ENCODE data around the gene TEDC2.

The TEDC2 gene

GRCh38 chr16:2494616-2495015 lies 34.7 kb downstream of the TEDC2 start:
- in situ Hi-C loops (cut with HindIII; ENCODE audit: low sequenced_read_pairs): no loop called here
- no peak overlapping the region for H3K4me3 ChIP-seq (ENCODE audit: low read depth, low read length)
- no peak for DNase-seq (ENCODE audit: low read depth, low spot score)
- TF ChIP-seq, protein P1, sequence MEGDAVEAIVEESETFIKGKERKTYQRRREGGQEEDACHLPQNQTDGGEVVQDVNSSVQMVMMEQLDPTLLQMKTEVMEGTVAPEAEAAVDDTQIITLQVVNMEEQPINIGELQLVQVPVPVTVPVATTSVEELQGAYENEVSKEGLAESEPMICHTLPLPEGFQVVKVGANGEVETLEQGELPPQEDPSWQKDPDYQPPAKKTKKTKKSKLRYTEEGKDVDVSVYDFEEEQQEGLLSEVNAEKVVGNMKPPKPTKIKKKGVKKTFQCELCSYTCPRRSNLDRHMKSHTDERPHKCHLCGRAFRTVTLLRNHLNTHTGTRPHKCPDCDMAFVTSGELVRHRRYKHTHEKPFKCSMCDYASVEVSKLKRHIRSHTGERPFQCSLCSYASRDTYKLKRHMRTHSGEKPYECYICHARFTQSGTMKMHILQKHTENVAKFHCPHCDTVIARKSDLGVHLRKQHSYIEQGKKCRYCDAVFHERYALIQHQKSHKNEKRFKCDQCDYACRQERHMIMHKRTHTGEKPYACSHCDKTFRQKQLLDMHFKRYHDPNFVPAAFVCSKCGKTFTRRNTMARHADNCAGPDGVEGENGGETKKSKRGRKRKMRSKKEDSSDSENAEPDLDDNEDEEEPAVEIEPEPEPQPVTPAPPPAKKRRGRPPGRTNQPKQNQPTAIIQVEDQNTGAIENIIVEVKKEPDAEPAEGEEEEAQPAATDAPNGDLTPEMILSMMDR (IDR thresholded peaks at IDR 0.05; ENCODE audit: low read depth, low read length): no peak

GRCh38 chr16:2495041-2495440 lies 35.1 kb downstream of the TEDC2 start:
- TF ChIP-seq, protein P1 (IDR thresholded peaks at IDR 0.05; ENCODE audit: low read depth, low read length): no peak
- in situ Hi-C loops (cut with HindIII; ENCODE audit: low sequenced_read_pairs): no loop called here
- no peak overlapping the region for H3K4me3 ChIP-seq (ENCODE audit: low read depth, low read length)
- no peak for DNase-seq (ENCODE audit: low read depth, low spot score)

DNA sequence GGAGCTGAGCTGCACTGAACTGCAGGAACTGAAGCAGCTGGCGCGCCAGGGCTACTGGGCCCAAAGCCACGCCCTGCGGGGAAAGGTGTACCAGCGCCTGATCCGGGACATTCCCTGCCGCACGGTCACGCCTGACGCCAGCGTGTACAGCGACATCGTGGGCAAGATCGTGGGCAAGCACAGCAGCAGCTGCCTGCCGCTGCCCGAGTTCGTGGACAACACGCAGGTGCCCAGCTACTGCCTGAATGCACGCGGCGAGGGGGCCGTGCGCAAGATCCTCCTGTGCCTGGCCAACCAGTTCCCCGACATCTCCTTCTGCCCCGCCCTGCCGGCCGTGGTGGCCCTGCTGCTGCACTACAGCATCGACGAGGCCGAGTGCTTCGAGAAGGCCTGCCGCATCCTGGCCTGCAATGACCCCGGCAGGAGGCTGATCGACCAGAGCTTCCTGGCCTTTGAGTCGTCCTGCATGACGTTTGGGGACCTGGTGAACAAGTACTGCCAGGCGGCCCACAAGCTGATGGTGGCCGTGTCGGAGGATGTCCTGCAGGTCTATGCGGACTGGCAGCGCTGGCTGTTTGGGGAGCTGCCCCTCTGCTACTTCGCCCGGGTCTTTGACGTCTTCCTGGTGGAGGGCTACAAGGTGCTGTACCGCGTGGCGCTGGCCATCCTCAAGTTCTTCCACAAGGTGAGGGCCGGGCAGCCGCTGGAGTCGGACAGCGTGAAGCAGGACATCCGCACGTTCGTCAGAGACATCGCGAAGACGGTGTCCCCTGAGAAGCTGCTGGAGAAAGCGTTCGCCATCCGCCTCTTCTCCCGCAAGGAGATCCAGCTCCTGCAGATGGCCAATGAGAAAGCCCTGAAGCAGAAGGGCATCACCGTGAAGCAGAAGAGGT lies 36.6 kb downstream of the TEDC2 start:
- in situ Hi-C loops (cut with HindIII; ENCODE audit: low sequenced_read_pairs): no loop called here
- no peak overlapping the region for H3K4me3 ChIP-seq (ENCODE audit: low read depth, low read length)
- TF ChIP-seq, protein P1 (IDR thresholded peaks at IDR 0.05; ENCODE audit: low read depth, low read length): no peak
- DNase-seq (ENCODE audit: low read depth, low spot score): no peak

DNA sequence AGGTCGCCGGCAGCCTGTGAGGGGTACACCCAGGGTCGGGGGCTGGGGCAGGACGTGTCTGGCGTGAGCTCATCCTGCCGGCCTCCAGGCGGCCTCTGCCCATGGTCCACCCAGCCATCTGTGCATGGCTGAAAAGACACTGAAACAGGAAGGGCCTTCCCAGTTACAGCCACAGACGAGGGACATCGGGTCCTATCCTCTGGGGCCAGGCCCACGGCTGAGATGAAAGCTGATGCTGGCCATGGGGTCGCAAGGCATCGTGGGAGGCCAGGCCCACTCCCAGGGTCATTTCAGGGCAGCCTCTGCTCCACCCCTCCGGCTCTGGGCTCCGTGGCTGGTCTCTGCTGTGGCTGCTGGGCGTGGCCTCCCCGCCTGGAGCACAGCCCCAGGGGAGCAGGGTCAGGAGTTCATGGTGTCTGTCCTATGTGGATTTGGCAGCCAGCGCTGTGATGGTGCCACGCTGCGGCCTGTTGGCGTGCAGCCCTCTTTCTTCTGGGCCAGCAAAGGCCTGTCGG lies 37.3 kb downstream of the TEDC2 start:
- in situ Hi-C loops (cut with HindIII; ENCODE audit: low sequenced_read_pairs): no loop called here
- DNase-seq (ENCODE audit: low read depth, low spot score): no peak
- no peak overlapping the region for H3K4me3 ChIP-seq (ENCODE audit: low read depth, low read length)
- TF ChIP-seq, protein P1 (IDR thresholded peaks at IDR 0.05; ENCODE audit: low read depth, low read length): no peak

GRCh38 chr16:2497695-2498484 lies 38.0 kb downstream of the TEDC2 start:
- DNase-seq (ENCODE audit: low read depth, low spot score): no peak
- TF ChIP-seq, protein P1 (IDR thresholded peaks at IDR 0.05; ENCODE audit: low read depth, low read length): no peak
- in situ Hi-C loops (cut with HindIII; ENCODE audit: low sequenced_read_pairs): no loop called here
- H3K4me3 ChIP-seq (ENCODE audit: low read depth, low read length): no peak overlapping the region

- in situ Hi-C loops (cut with HindIII; ENCODE audit: low sequenced_read_pairs): no loop called here
- TF ChIP-seq, protein P1 (IDR thresholded peaks at IDR 0.05; ENCODE audit: low read depth, low read length): no peak
- H3K4me3 ChIP-seq (ENCODE audit: low read depth, low read length): no peak overlapping the region
- DNase-seq (ENCODE audit: low read depth, low spot score): no peak
Observed at GRCh38 chr16:2498531-2499253, 38.8 kb downstream of the TEDC2 start.
